DOHH2 (cell line): ENCODE data around the gene THOC1.

ENCODE experiments used
- EZH2phosphoT487 ChIP-seq: fragments of 200-600 bp; sonication (generic); IDR thresholded peaks from 2 replicates; pipeline ENCODE4 v1.6.1; 2017; ENCODE audit warnings: borderline replicate concordance, mild to moderate bottlenecking, antibody characterized with exemption, low read length, moderate library complexity, mixed read lengths
- TF ChIP-seq, protein P1 (sequence below): fragments of 200-600 bp; sonication (generic); IDR thresholded peaks from one replicate; pipeline ENCODE4 v1.5.1; 2014; ENCODE audit warnings: antibody characterized with exemption, mild to moderate bottlenecking, low read depth, low read length; ENCODE audit not compliant: poor library complexity, severe bottlenecking

DNA sequence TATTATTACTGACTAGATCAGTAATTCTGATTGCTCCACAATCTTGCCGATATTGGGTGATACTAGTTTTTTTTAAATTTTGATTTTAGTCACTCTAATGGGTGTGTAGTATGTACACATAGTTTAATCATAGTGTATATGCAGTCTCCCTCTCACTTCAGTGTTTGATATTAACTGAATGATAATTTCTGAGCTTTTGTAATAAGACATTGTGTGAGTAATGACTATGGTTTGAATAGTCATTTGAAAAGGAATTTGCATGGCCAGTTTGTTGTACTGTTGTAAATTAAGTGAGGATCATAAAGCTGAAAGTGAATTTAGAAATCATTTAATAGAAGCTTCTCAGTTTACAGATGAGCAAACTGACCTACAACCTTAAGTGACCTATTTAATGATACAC lies 76.1 kb downstream of the THOC1 start:
- TF ChIP-seq, protein P1, sequence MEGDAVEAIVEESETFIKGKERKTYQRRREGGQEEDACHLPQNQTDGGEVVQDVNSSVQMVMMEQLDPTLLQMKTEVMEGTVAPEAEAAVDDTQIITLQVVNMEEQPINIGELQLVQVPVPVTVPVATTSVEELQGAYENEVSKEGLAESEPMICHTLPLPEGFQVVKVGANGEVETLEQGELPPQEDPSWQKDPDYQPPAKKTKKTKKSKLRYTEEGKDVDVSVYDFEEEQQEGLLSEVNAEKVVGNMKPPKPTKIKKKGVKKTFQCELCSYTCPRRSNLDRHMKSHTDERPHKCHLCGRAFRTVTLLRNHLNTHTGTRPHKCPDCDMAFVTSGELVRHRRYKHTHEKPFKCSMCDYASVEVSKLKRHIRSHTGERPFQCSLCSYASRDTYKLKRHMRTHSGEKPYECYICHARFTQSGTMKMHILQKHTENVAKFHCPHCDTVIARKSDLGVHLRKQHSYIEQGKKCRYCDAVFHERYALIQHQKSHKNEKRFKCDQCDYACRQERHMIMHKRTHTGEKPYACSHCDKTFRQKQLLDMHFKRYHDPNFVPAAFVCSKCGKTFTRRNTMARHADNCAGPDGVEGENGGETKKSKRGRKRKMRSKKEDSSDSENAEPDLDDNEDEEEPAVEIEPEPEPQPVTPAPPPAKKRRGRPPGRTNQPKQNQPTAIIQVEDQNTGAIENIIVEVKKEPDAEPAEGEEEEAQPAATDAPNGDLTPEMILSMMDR = no peak
- no peak for TF ChIP-seq EZH2phosphoT487
